Measurements from ENCODE around the gene NBL1.
A peak's percentile ranks its signal among the peaks of the same experiment; 100 is the strongest.

NBL1 gene

GRCh38 chr1:19678931-19679453 is 34.9 kb downstream of the NBL1 start:
- TF ChIP-seq GLIS3 (CRISPR knock-in tag; IDR thresholded peaks at IDR 0.05) (no peak), SNAI2 (CRISPR knock-in tag; IDR thresholded peaks at IDR 0.05) (no peak), TOX (CRISPR knock-in tag; IDR thresholded peaks at IDR 0.05; ENCODE audit: borderline replicate concordance) (no peak), TCF4 (CRISPR knock-in tag; IDR thresholded peaks at IDR 0.05; ENCODE audit: borderline replicate concordance) (no peak), BACH2 (CRISPR knock-in tag; IDR thresholded peaks at IDR 0.05; ENCODE audit: borderline replicate concordance) (no peak), CSDC2 (CRISPR knock-in tag; IDR thresholded peaks at IDR 0.05) (no peak), ZFP3 (CRISPR knock-in tag; IDR thresholded peaks at IDR 0.05) (no peak), POU6F1 (CRISPR knock-in tag; IDR thresholded peaks at IDR 0.05; ENCODE audit: borderline replicate concordance, low read depth) (no peak), ARNTL (CRISPR knock-in tag; IDR thresholded peaks at IDR 0.05; ENCODE audit: borderline replicate concordance, low read depth) (no peak), ESRRG (CRISPR knock-in tag; IDR thresholded peaks at IDR 0.05) (no peak), ZNF565 (CRISPR knock-in tag; conservative IDR thresholded peaks at IDR 0.05; ENCODE audit: low read depth) (no peak), ZNF70 (CRISPR knock-in tag; IDR thresholded peaks at IDR 0.05) (no peak), RARB (CRISPR knock-in tag; IDR thresholded peaks at IDR 0.05) (no peak), ZFP30 (CRISPR knock-in tag; IDR thresholded peaks at IDR 0.05) (no peak), PPARA (CRISPR knock-in tag; IDR thresholded peaks at IDR 0.05; ENCODE audit: borderline replicate concordance) (no peak)
- TF ChIP-seq, protein P1, sequence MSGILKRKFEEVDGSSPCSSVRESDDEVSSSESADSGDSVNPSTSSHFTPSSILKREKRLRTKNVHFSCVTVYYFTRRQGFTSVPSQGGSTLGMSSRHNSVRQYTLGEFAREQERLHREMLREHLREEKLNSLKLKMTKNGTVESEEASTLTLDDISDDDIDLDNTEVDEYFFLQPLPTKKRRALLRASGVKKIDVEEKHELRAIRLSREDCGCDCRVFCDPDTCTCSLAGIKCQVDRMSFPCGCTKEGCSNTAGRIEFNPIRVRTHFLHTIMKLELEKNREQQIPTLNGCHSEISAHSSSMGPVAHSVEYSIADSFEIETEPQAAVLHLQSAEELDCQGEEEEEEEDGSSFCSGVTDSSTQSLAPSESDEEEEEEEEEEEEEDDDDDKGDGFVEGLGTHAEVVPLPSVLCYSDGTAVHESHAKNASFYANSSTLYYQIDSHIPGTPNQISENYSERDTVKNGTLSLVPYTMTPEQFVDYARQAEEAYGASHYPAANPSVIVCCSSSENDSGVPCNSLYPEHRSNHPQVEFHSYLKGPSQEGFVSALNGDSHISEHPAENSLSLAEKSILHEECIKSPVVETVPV (CRISPR knock-in tag; IDR thresholded peaks at IDR 0.05): no peak
- no peak for ATAC-seq

DNA sequence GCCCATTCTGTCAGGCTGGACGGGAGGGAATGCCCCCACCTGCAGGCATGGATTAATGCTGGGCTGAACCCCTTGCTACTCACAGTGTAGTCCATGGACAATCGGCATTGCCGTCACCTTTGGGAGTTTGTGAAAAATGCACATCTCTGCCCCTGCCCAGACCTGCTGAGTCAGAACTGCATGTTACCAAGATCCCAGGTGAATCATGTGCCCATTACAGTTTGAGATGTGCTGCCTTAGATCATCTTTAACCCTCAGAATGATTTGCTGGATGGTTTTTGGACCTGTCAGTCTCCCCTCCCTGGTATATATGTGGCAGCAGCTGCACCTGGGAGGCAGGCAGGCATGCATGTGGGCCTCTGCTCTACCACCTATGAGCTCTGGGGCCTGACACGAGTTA is 35.6 kb downstream of the NBL1 start:
- ATAC-seq: no peak
- TF ChIP-seq ZC3H10 (CRISPR knock-in tag; IDR thresholded peaks at IDR 0.05) (no peak), ARNTL (CRISPR knock-in tag; IDR thresholded peaks at IDR 0.05; ENCODE audit: borderline replicate concordance, low read depth) (no peak), ZFP3 (CRISPR knock-in tag; IDR thresholded peaks at IDR 0.05) (no peak), TSHZ2 (CRISPR knock-in tag; IDR thresholded peaks at IDR 0.05) (no peak), PPARA (CRISPR knock-in tag; IDR thresholded peaks at IDR 0.05; ENCODE audit: borderline replicate concordance) (no peak)

DNA sequence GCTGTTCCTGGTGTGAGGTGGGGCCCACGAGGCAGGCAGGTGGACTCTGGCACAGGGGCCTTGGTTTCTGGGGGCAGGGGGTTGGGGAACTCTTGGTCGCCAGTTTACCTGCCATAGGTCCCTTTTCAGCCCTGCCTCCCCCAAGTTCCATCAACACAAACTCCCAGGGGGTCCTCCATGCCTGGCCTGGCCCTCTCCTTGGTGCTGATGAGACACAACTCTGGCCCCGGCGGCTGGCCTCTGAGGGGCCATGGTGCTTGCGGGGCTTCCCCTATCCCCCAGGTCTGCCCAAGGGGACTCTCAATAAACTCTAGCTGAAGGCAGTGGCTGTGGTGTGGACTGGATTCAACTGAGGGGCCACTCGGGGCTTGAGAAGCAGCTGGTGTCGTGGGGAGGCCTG is 36.5 kb downstream of the NBL1 start:
- no peak for ATAC-seq
- TF ChIP-seq CREB5 (CRISPR knock-in tag; IDR thresholded peaks at IDR 0.05; ENCODE audit: low read depth): no peak
- no peak for TF ChIP-seq TOX (CRISPR knock-in tag; IDR thresholded peaks at IDR 0.05; ENCODE audit: borderline replicate concordance)
- TF ChIP-seq SNAI2 (CRISPR knock-in tag; IDR thresholded peaks at IDR 0.05): no peak
- no peak for TF ChIP-seq GLIS3 (CRISPR knock-in tag; IDR thresholded peaks at IDR 0.05)
- no peak for TF ChIP-seq ZFP30 (CRISPR knock-in tag; IDR thresholded peaks at IDR 0.05)
- TF ChIP-seq ZNF70 (CRISPR knock-in tag; IDR thresholded peaks at IDR 0.05): no peak
- no peak for TF ChIP-seq ESRRG (CRISPR knock-in tag; IDR thresholded peaks at IDR 0.05)
- no peak for TF ChIP-seq ZFP3 (CRISPR knock-in tag; IDR thresholded peaks at IDR 0.05)
- no peak for TF ChIP-seq OSR1 (CRISPR knock-in tag; IDR thresholded peaks at IDR 0.05)
- no peak for TF ChIP-seq ISL1 (CRISPR knock-in tag; IDR thresholded peaks at IDR 0.05)

DNA sequence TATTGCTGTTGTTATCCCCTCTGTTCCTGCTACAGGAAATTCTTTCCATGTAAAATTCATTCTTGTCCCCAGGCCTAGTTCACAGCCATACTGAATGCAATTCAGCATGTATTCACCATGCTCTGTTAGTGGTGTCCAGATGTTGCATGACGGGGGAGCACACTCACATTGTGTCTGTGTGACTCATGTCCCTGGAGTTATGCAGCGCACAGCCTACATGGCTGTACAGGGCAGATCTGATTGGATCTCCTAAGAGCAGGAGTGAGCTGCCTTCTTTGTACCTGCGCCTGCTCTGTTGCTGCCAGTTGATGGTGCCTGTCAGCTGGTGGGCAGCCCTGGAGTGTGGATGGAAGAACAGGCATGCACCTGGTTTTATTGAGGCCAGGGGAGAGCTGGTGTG is 38.1 kb downstream of the NBL1 start:
- peak; percentile 62 for ATAC-seq
- TF ChIP-seq, protein P2, sequence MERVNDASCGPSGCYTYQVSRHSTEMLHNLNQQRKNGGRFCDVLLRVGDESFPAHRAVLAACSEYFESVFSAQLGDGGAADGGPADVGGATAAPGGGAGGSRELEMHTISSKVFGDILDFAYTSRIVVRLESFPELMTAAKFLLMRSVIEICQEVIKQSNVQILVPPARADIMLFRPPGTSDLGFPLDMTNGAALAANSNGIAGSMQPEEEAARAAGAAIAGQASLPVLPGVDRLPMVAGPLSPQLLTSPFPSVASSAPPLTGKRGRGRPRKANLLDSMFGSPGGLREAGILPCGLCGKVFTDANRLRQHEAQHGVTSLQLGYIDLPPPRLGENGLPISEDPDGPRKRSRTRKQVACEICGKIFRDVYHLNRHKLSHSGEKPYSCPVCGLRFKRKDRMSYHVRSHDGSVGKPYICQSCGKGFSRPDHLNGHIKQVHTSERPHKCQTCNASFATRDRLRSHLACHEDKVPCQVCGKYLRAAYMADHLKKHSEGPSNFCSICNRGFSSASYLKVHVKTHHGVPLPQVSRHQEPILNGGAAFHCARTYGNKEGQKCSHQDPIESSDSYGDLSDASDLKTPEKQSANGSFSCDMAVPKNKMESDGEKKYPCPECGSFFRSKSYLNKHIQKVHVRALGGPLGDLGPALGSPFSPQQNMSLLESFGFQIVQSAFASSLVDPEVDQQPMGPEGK (CRISPR knock-in tag; IDR thresholded peaks at IDR 0.05; ENCODE audit: borderline replicate concordance): no peak
- TF ChIP-seq PPARA (CRISPR knock-in tag; IDR thresholded peaks at IDR 0.05; ENCODE audit: borderline replicate concordance) (no peak), ARNTL (CRISPR knock-in tag; IDR thresholded peaks at IDR 0.05; ENCODE audit: borderline replicate concordance, low read depth) (no peak), TCF4 (CRISPR knock-in tag; IDR thresholded peaks at IDR 0.05; ENCODE audit: borderline replicate concordance) (no peak), ZFP3 (CRISPR knock-in tag; IDR thresholded peaks at IDR 0.05) (no peak), ZNF70 (CRISPR knock-in tag; IDR thresholded peaks at IDR 0.05) (no peak), ZNF565 (CRISPR knock-in tag; conservative IDR thresholded peaks at IDR 0.05; ENCODE audit: low read depth) (no peak), BACH2 (CRISPR knock-in tag; IDR thresholded peaks at IDR 0.05; ENCODE audit: borderline replicate concordance) (no peak), SNAI2 (CRISPR knock-in tag; IDR thresholded peaks at IDR 0.05) (no peak), ISL1 (CRISPR knock-in tag; IDR thresholded peaks at IDR 0.05) (no peak), POU6F1 (CRISPR knock-in tag; IDR thresholded peaks at IDR 0.05; ENCODE audit: borderline replicate concordance, low read depth) (no peak), CREB5 (CRISPR knock-in tag; IDR thresholded peaks at IDR 0.05; ENCODE audit: low read depth) (no peak)

All from SK-N-SH treated with all-trans-retinoic acid at 6 μM for 48 hours (cell line).